HEK293 (cell line): ENCODE results near the gene TBX4.
"Not testable (repeated sequence)": the region's sequence is repeated elsewhere in the genome, so short reads cannot be mapped to it uniquely, and the experiment has no call there.

ENCODE experiments used
- CTCF ChIA-PET: fragments of 350-600 bp; formaldehyde crosslinking; extraction: SDS; loops from one replicate; lab custom pipeline; 2021; ENCODE audit warnings: antibody characterized with exemption; lab: Yijun Ruan, JAX
- POLR2A ChIA-PET: fragments of 300-600 bp; formaldehyde crosslinking; extraction: SDS; loops from one replicate; lab custom pipeline; 2020; ENCODE audit warnings: antibody characterized with exemption, inconsistent platforms; lab: Yijun Ruan, JAX
- H3K27ac ChIP-seq: fragments of 200-500 bp; sonication (Bioruptor generic); 2 replicates; pipeline ENCODE4 v1.5.1; 2014; ENCODE audit warnings: low read depth, low read length, control low read depth, inconsistent platforms; ENCODE audit errors: extremely low read depth
- H3K36me3 ChIP-seq, 2 experiments: fragments of 200-500 bp in 1 of 2; sonication (Bioruptor generic) in 1 of 2; 1 replicate in 1 of 2; 2 replicates in 1 of 2; pipeline ENCODE4 v1.5.1; 2014 to 2017; ENCODE audit warnings: inconsistent platforms in 2 of 2, low read length in 2 of 2; ENCODE audit not compliant: control insufficient read depth in 2 of 2, insufficient read depth in 1 of 2
- H3K4me1 ChIP-seq: fragments of 200-500 bp; sonication (Bioruptor generic); 2 replicates; pipeline ENCODE4 v1.5.1; 2014; ENCODE audit warnings: mild to moderate bottlenecking, low read length, inconsistent platforms; ENCODE audit not compliant: control insufficient read depth, insufficient read depth
- H3K4me3 ChIP-seq: 2 replicates; pipeline ENCODE4 v1.5.1; 2011; ENCODE audit warnings: low read depth, mild to moderate bottlenecking, control low read depth, low read length, moderate library complexity
- H3K9me3 ChIP-seq: fragments of 200-500 bp; sonication (Bioruptor generic); 2 replicates; pipeline ENCODE4 v1.5.1; 2014; ENCODE audit warnings: low read depth, low read length, inconsistent platforms; ENCODE audit not compliant: control insufficient read depth, insufficient read depth
- BCL11A ChIP-seq: fragments of 450-650 bp; formaldehyde crosslinking; IDR thresholded peaks from 2 replicates; pipeline ENCODE4 v1.5.1; 2016; ENCODE audit warnings: low read depth, missing biosample characterization, missing genetic modification characterization
- GFI1B ChIP-seq: fragments of 450-650 bp; formaldehyde crosslinking; IDR thresholded peaks from 2 replicates; pipeline ENCODE4 v1.5.1; 2016; ENCODE audit warnings: missing biosample characterization, missing genetic modification characterization
- GLI2 ChIP-seq: fragments of 450-650 bp; formaldehyde crosslinking; IDR thresholded peaks from 2 replicates; pipeline ENCODE4; 2017; ENCODE audit warnings: missing biosample characterization, missing genetic modification characterization, low read depth, borderline replicate concordance
- KLF8 ChIP-seq: fragments of 450-650 bp; formaldehyde crosslinking; IDR thresholded peaks from 2 replicates; pipeline ENCODE4 v1.5.1; 2016; ENCODE audit warnings: missing biosample characterization, missing genetic modification characterization
- PRDM1 ChIP-seq: fragments of 450-650 bp; formaldehyde crosslinking; IDR thresholded peaks from 2 replicates; pipeline ENCODE4; 2016; ENCODE audit warnings: missing biosample characterization, missing genetic modification characterization
- SETDB1 ChIP-seq: IDR thresholded peaks from one replicate; pipeline ENCODE4 v1.6.1; 2017; ENCODE audit warnings: mild to moderate bottlenecking, low read length, moderate library complexity, mixed read lengths; ENCODE audit not compliant: insufficient read length
- YY1 ChIP-seq: fragments of 450-650 bp; formaldehyde crosslinking; IDR thresholded peaks from 2 replicates; pipeline ENCODE4 v1.5.1; 2018; ENCODE audit warnings: missing biosample characterization, missing genetic modification characterization
- ZNF121 ChIP-seq: fragments of 450-650 bp; formaldehyde crosslinking; IDR thresholded peaks from 2 replicates; pipeline ENCODE4 v1.5.1; 2016; ENCODE audit warnings: missing biosample characterization, missing genetic modification characterization
- ZNF138 ChIP-seq: fragments of 450-650 bp; formaldehyde crosslinking; IDR thresholded peaks from 2 replicates; pipeline ENCODE4 v1.5.1; 2016; ENCODE audit warnings: missing biosample characterization, missing genetic modification characterization, borderline replicate concordance
- ZNF157 ChIP-seq: fragments of 450-650 bp; formaldehyde crosslinking; IDR thresholded peaks from 2 replicates; pipeline ENCODE4 v1.5.1; 2016; ENCODE audit warnings: missing biosample characterization, missing genetic modification characterization
- ZNF341 ChIP-seq: fragments of 450-650 bp; formaldehyde crosslinking; IDR thresholded peaks from 2 replicates; pipeline ENCODE4; 2016; ENCODE audit warnings: low read depth, missing biosample characterization, missing genetic modification characterization
- ZNF350 ChIP-seq: fragments of 450-650 bp; formaldehyde crosslinking; IDR thresholded peaks from 2 replicates; pipeline ENCODE4 v1.5.0; 2017; ENCODE audit warnings: missing biosample characterization, mild to moderate bottlenecking, missing genetic modification characterization
- ZNF555 ChIP-seq: fragments of 450-650 bp; formaldehyde crosslinking; conservative IDR thresholded peaks from 2 replicates; pipeline ENCODE4 v1.5.1; 2017; ENCODE audit warnings: missing biosample characterization, mild to moderate bottlenecking, missing genetic modification characterization, inconsistent platforms
- ZNF610 ChIP-seq: fragments of 450-650 bp; formaldehyde crosslinking; IDR thresholded peaks from 2 replicates; pipeline ENCODE4 v1.5.1; 2016; ENCODE audit warnings: missing biosample characterization, missing genetic modification characterization, borderline replicate concordance
- ZNF701 ChIP-seq: fragments of 450-650 bp; formaldehyde crosslinking; IDR thresholded peaks from 2 replicates; pipeline ENCODE4 v1.5.1; 2016; ENCODE audit warnings: missing biosample characterization, missing genetic modification characterization
- ZSCAN30 ChIP-seq: fragments of 450-650 bp; IDR thresholded peaks from 2 replicates; pipeline ENCODE4 v1.5.1; 2018; ENCODE audit warnings: missing biosample characterization, mild to moderate bottlenecking, missing genetic modification characterization, moderate library complexity
- TF ChIP-seq, protein P1 (sequence below): fragments of 450-650 bp; formaldehyde crosslinking; IDR thresholded peaks from 2 replicates; pipeline ENCODE4 v1.5.1; 2017; ENCODE audit warnings: missing biosample characterization, missing genetic modification characterization
- TF ChIP-seq, protein P2 (sequence below): fragments of 450-650 bp; formaldehyde crosslinking; IDR thresholded peaks from 2 replicates; pipeline ENCODE4 v1.5.1; 2016; ENCODE audit warnings: missing biosample characterization, missing genetic modification characterization
- TF ChIP-seq, protein P3 (sequence below): fragments of 450-650 bp; formaldehyde crosslinking; IDR thresholded peaks from 2 replicates; pipeline ENCODE4 v1.5.0; 2017; ENCODE audit warnings: missing biosample characterization, missing genetic modification characterization, borderline replicate concordance
- TF ChIP-seq, protein P4 (sequence below): fragments of 450-650 bp; IDR thresholded peaks from 2 replicates; pipeline ENCODE4 v1.5.1; 2018; ENCODE audit warnings: missing biosample characterization, mild to moderate bottlenecking, missing genetic modification characterization

Gene TBX4

DNA sequence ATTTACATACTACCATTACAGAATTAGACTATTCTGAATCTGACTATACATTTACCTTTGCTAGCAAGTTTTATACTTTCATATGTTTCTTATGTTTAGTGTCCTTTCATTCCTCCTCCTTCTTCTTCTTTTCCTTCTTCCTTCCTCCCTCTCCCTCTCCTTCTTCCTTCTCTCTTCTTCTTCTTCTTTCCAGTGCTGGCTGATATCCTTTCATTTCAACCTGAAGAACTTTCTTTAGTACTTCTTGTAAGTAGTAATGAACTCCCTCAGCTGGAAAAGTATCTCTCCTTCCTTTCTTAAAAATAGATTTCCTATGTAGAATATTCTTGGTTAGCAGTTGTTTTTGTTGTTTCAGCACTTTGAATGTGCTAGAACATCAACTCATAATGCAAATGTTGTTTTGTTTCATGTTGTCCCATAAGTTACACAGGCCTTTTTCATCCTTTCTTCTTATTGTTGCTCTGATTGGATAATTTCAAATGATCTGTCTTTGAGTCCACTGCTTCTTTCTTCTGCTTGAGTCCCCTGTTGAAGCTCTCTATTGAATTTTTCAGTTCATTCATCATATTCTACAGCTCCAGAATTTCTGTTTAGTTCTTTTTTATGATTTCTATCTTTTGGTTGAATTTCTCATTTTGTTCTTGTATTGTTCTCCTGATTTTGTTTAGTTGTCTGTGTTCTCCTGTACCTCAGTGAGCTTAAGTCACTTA lies 15.1 kb upstream of the TBX4 start:
- no peak for TF ChIP-seq ZNF138
- peak; percentile 34 for TF ChIP-seq SETDB1
- no peak for TF ChIP-seq ZSCAN30 (tag by site-specific recombination)
- Histone ChIP-seq H3K4me1 (no peaks in the 10 kb centered on the region), H3K9me3 (no peaks in the 10 kb centered on the region; the same call in 1 of the 2 replicates), H3K27ac (no peak overlapping the region), H3K36me3 (no peaks in the 10 kb centered on the region), H3K4me3 (no peak overlapping the region)
- ChIA-PET CTCF (interaction anchor here (1.4 kb wide), 1 partner anchor 13 kb away, joined by 3 read pairs; no protein-coding TSS in a partner anchor), POLR2A (no interaction called here)

DNA sequence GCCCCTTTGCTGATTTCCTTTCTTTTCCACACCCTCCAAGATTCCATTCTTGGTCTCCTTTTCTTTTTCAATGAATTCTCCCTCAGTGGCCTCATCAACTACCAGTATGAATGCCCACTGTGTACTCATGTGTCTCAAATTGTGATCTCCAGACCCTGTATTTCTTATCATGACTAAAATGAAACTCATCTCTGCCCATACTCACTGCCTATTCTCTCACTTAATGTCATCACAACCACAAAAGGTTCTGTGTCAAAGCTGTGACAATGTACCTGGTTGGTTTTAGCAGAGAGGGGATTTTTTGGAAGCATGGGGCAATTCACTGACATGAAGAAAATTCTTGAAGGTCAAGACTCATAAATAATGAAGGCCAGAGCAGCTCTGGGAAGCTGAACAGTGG lies 11.5 kb upstream of the TBX4 start:
- Histone ChIP-seq H3K4me1 (peaks cover 4% of the 10 kb centered on the region; the same call in 1 of the 2 replicates), H3K36me3 (no peaks in the 10 kb centered on the region)
- CTCF ChIA-PET, result no interaction called here
- POLR2A ChIA-PET, result no interaction called here
- TF ChIP-seq, protein P1, sequence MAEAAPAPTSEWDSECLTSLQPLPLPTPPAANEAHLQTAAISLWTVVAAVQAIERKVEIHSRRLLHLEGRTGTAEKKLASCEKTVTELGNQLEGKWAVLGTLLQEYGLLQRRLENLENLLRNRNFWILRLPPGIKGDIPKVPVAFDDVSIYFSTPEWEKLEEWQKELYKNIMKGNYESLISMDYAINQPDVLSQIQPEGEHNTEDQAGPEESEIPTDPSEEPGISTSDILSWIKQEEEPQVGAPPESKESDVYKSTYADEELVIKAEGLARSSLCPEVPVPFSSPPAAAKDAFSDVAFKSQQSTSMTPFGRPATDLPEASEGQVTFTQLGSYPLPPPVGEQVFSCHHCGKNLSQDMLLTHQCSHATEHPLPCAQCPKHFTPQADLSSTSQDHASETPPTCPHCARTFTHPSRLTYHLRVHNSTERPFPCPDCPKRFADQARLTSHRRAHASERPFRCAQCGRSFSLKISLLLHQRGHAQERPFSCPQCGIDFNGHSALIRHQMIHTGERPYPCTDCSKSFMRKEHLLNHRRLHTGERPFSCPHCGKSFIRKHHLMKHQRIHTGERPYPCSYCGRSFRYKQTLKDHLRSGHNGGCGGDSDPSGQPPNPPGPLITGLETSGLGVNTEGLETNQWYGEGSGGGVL, result no peak
- TF ChIP-seq ZNF138 (no peak), KLF8 (no peak), ZNF701 (no peak), ZNF341 (no peak), ZNF121 (tag by site-specific recombination) (no peak), ZNF157 (no peak), ZNF610 (no peak), BCL11A (tag by site-specific recombination) (no peak), GFI1B (no peak), PRDM1 (no peak), YY1 (tag by site-specific recombination) (no peak), ZNF350 (tag by site-specific recombination) (no peak), GLI2 (tag by site-specific recombination) (no peak), ZNF555 (tag by site-specific recombination) (no peak)
- TF ChIP-seq, protein P2, sequence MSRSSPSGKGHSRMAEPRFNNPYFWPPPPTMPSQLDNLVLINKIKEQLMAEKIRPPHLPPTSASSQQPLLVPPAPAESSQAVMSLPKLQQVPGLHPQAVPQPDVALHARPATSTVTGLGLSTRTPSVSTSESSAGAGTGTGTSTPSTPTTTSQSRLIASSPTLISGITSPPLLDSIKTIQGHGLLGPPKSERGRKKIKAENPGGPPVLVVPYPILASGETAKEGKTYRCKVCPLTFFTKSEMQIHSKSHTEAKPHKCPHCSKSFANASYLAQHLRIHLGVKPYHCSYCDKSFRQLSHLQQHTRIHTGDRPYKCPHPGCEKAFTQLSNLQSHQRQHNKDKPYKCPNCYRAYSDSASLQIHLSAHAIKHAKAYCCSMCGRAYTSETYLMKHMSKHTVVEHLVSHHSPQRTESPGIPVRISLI (tag by site-specific recombination), result no peak
- TF ChIP-seq, protein P3, sequence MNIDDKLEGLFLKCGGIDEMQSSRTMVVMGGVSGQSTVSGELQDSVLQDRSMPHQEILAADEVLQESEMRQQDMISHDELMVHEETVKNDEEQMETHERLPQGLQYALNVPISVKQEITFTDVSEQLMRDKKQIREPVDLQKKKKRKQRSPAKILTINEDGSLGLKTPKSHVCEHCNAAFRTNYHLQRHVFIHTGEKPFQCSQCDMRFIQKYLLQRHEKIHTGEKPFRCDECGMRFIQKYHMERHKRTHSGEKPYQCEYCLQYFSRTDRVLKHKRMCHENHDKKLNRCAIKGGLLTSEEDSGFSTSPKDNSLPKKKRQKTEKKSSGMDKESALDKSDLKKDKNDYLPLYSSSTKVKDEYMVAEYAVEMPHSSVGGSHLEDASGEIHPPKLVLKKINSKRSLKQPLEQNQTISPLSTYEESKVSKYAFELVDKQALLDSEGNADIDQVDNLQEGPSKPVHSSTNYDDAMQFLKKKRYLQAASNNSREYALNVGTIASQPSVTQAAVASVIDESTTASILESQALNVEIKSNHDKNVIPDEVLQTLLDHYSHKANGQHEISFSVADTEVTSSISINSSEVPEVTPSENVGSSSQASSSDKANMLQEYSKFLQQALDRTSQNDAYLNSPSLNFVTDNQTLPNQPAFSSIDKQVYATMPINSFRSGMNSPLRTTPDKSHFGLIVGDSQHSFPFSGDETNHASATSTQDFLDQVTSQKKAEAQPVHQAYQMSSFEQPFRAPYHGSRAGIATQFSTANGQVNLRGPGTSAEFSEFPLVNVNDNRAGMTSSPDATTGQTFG (tag by site-specific recombination), result no peak
- TF ChIP-seq, protein P4, sequence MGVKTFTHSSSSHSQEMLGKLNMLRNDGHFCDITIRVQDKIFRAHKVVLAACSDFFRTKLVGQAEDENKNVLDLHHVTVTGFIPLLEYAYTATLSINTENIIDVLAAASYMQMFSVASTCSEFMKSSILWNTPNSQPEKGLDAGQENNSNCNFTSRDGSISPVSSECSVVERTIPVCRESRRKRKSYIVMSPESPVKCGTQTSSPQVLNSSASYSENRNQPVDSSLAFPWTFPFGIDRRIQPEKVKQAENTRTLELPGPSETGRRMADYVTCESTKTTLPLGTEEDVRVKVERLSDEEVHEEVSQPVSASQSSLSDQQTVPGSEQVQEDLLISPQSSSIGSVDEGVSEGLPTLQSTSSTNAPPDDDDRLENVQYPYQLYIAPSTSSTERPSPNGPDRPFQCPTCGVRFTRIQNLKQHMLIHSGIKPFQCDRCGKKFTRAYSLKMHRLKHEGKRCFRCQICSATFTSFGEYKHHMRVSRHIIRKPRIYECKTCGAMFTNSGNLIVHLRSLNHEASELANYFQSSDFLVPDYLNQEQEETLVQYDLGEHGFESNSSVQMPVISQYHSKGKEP (tag by site-specific recombination), result no peak
- TF ChIP-seq, all 188 proteins: peak for 0
- no peak overlapping the region for H3K27ac ChIP-seq
- no peak overlapping the region for H3K4me3 ChIP-seq
- no peaks in the 10 kb centered on the region for H3K9me3 ChIP-seq

DNA sequence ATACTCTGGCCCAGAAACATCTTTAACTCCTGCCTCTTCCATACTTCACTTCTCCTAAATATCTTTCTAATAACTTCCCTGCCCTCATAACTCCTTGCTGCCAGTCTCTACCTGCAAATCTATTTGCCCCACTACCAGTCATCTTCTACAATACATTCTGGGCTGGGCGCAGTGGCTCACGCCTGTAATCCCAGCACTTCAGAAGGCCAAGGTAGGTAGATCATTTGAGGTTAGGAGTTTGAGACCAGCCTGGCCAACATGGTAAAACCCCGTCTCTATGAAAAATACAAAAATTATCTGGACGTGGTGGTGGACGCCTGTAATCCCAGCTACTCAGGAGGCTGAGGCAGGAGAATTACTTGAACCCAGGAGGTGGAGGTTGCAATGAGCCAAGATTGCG lies 10.7 kb upstream of the TBX4 start:
- H3K27ac ChIP-seq, H3K4me3 ChIP-seq, H3K4me1 ChIP-seq, H3K9me3 ChIP-seq, CTCF ChIA-PET, POLR2A ChIA-PET, H3K36me3 ChIP-seq: not testable (repeated sequence)
